Heart left ventricle (tissue), 16 donors: Measurements from ENCODE around the gene ZNF346. TPM values are rescaled to one million over a fixed set of nuclear protein-coding genes. Genes with fewer than 3 reads are reported as not detected.

Source experiments
- ATAC-seq, 4 donors: fragments of 200-7000 bp; cut with Tn5 transposase; one replicate each; pipeline ENCODE4 v1.9.1; 2020 to 2022; ENCODE audit warnings: moderate library complexity in 4 of 4, mild to moderate bottlenecking in 3 of 4, moderate number of reproducible peaks in 1 of 4
- DNase-seq, 5 donors: peaks; one replicate each; pipeline ENCODE4 v3.0.0-alpha.2; 2020
- H3K27ac ChIP-seq, 12 donors: fragments of 200-600 bp; sonication (generic) in 4 of 12; one replicate each; pipeline versions ENCODE4 v1.5.0 to v1.8.0; 2016 to 2022; ENCODE audit warnings: mild to moderate bottlenecking in 2 of 12
- H3K27me3 ChIP-seq, 9 donors: fragments of 200-600 bp; sonication (generic) in 2 of 9; one replicate each; pipeline versions ENCODE4 v1.5.1 to v1.8.0; 2016 to 2022; ENCODE audit warnings: mild to moderate bottlenecking in 3 of 9
- H3K36me3 ChIP-seq, 9 donors: fragments of 200-600 bp; sonication (generic) in 2 of 9; one replicate each; pipeline versions ENCODE4 v1.5.0 to v1.8.0; 2018 to 2022; ENCODE audit warnings: mild to moderate bottlenecking in 2 of 9
- H3K4me1 ChIP-seq, 12 donors: fragments of 200-600 bp; sonication (generic) in 4 of 12; one replicate each; pipeline versions ENCODE4 v1.5.0 to v1.8.0; 2016 to 2022; ENCODE audit warnings: mild to moderate bottlenecking in 3 of 12
- H3K4me3 ChIP-seq, 12 donors: fragments of 200-600 bp; sonication (generic) in 4 of 12; one replicate each; pipeline versions ENCODE4 v1.5.0 to v1.8.0; 2017 to 2022; ENCODE audit warnings: mild to moderate bottlenecking in 9 of 12, moderate library complexity in 4 of 12
- H3K9me3 ChIP-seq, 12 donors: fragments of 200-600 bp; sonication (generic) in 4 of 12; one replicate each; pipeline versions ENCODE4 v1.5.0 to v1.8.0; 2016 to 2022; ENCODE audit warnings: mild to moderate bottlenecking in 1 of 12
- CTCF ChIP-seq, 12 donors: fragments of 200-600 bp; sonication (generic) in 4 of 12; IDR thresholded peaks; one replicate each; pipeline versions ENCODE4 v1.5.0 to v1.8.0; 2018 to 2022; ENCODE audit warnings: antibody characterized with exemption in 12 of 12, mild to moderate bottlenecking in 5 of 12
- POLR2A ChIP-seq, 2 donors: fragments of 450-650 bp; IDR thresholded peaks; one replicate each; pipeline ENCODE4 v1.6.1; 2017; ENCODE audit warnings: antibody characterized with exemption in 2 of 2, mild to moderate bottlenecking in 2 of 2, moderate library complexity in 2 of 2
- WGBS, 4 donors: extraction: QIAGEN DNeasy Blood & Tissue Kit in 2 of 4; methylation state at CpG; one replicate each; pipeline versions ENCODE4 v1.1.5 to v1.1.7; 2013 to 2018; 5-methylcytosine and 5-hydroxymethylcytosine counted together
- intact Hi-C, 10 donors: fragments of 100-400 bp; cut with DNase I; formaldehyde crosslinking; loops; one replicate each; pipeline versions ENCODE4 v1.11.1 to v1.14.2; 2022
- polyA plus RNA-seq, 2 donors: library from polyadenylated mRNA; stranded (reverse); fragments of 200-250 nt; gene quantifications; one replicate each; pipeline ENCODE4 v1.2.3, GENCODE V29; 2013
- total RNA-seq, 9 donors: library from RNA; depleted of rRNA in 2 of 9; stranded (reverse); fragments of >200 nt in 2 of 9; fragmentation: NEBNext Ultra II Directional in 3 of 9; extraction: Animal tissue kit (Norgen Biotek cat#: 25700) in 3 of 9; gene quantifications; one replicate each; pipeline versions ENCODE4 v1.1.0 to v1.2.4, GENCODE V29; 2016 to 2023
- donor health status: ischemic (EF 13 %, LVEDD 7.1; RV severe dilation, severe dysfunction).
- donor health status: healthy with polysubstance abuse.
- donor health status: DM: no; HTN: yes; CAD: no.
- donor health status: DM: no; HTN: no; CAD: no.
- donor health status: ischemic (EF 25% LVEDD 6.9; RV normal size, moderate dysfunction).
- donor health status: ischemic (EF 25% LVEDD 5.7; RV mildly dilated, moderate dysfunction).
- donor health status: healthy.
- donor health status: DM: yes; HTN: yes; CAD: no.
- donor health status: ischemic (EF 35%, LVEDD 5.7; RV mildly dilated, moderate dysfunction).
- donor health status: nonischemic (EF 11% LVEDD 7.7; RV severe dilation, severe dysfunction).
- donor health status: DM: yes; HTN: yes; CAD: no.
- donor health status: PGD.
- donor health status: ischemic (EF 29% LVEDD 5.4; RV normal size, mild dysfunction).
- donor health status: nonischemic (EF 23%, LVEDD 6.1; RV moderate dilation, normal function).

Gene ZNF346
- total and polyA plus RNA-seq, 11 donors = 4.4 to 11.9 (median 7.5) TPM

GRCh38 chr5:177098470-177099141 lies 76.1 kb downstream of the ZNF346 start:
- TF ChIP-seq CTCF (IDR thresholded peaks at IDR 0.05) (no peak), POLR2A (IDR thresholded peaks at IDR 0.05) (no peak)
- H3K27ac ChIP-seq = no peak overlapping the region
- H3K4me3 ChIP-seq = no peak overlapping the region
- DNase-seq (peak in 2 of 5 donors; percentile 57 to 66), ATAC-seq (peak in 3 of 4 donors; percentile 8 to 66 (median 49))
- H3K27me3 ChIP-seq = peaks cover 0 to 7% (median 0%) of the 10 kb centered on the region in 9 donors
- peaks cover 0 to 33% (median 15%) of the 10 kb centered on the region in 12 donors for H3K4me1 ChIP-seq
- no peaks in the 10 kb centered on the region for H3K36me3 ChIP-seq
- 58 to 80% (median 77%) methylated on average over 6 to 18 of the region's 18 CpGs for WGBS, 4 donors
- no peaks in the 10 kb centered on the region for H3K9me3 ChIP-seq
- intact Hi-C loops = no loop called here

GRCh38 chr5:177099422-177100093 lies 77.1 kb downstream of the ZNF346 start:
- 70 to 79% (median 76%) methylated on average over 13 of the region's 13 CpGs for WGBS, 4 donors
- DNase-seq = no peak
- H3K27ac ChIP-seq = no peak overlapping the region

GRCh38 chr5:177100714-177101121 lies 78.2 kb downstream of the ZNF346 start:
- H3K36me3 ChIP-seq = no peaks in the 10 kb centered on the region
- H3K9me3 ChIP-seq = no peaks in the 10 kb centered on the region
- H3K27me3 ChIP-seq = peaks cover 0 to 7% (median 0%) of the 10 kb centered on the region in 9 donors
- peaks cover 0 to 14% (median 0%) of the 10 kb centered on the region in 12 donors for H3K4me1 ChIP-seq
- TF ChIP-seq POLR2A (IDR thresholded peaks at IDR 0.05) (no peak), CTCF (IDR thresholded peaks at IDR 0.05) (no peak)
- no peak overlapping the region for H3K4me3 ChIP-seq
- ATAC-seq (no peak), DNase-seq (no peak)
- H3K27ac ChIP-seq = no peak overlapping the region
- intact Hi-C loops = no loop called here
- WGBS, 4 donors = 54 to 71% (median 62%) methylated on average over 2 to 6 of the region's 6 CpGs

More at GRCh38 chr5:177099422-177100093, 77.1 kb downstream of the ZNF346 start:
- intact Hi-C loops = no loop called here
- Histone ChIP-seq H3K4me3 (no peak overlapping the region), H3K27me3 (peaks cover 0 to 7% (median 0%) of the 10 kb centered on the region in 9 donors), H3K36me3 (no peaks in the 10 kb centered on the region), H3K9me3 (no peaks in the 10 kb centered on the region), H3K4me1 (peaks cover 0 to 25% (median 10%) of the 10 kb centered on the region in 12 donors)
- ATAC-seq = no peak
- TF ChIP-seq POLR2A (IDR thresholded peaks at IDR 0.05) (no peak), CTCF (IDR thresholded peaks at IDR 0.05) (no peak)

GRCh38 chr5:177103523-177104253 lies 81.2 kb downstream of the ZNF346 start:
- peaks cover 0 to 7% (median 0%) of the 10 kb centered on the region in 9 donors for H3K27me3 ChIP-seq

More at GRCh38 chr5:177103523-177104253, 81.2 kb downstream of the ZNF346 start:
- Histone ChIP-seq H3K27ac (no peak overlapping the region), H3K4me1 (peaks cover 0 to 4% (median 0%) of the 10 kb centered on the region in 12 donors), H3K4me3 (no peak overlapping the region), H3K36me3 (no peaks in the 10 kb centered on the region), H3K9me3 (no peaks in the 10 kb centered on the region)
- intact Hi-C loops = no loop called here
- no peak for TF ChIP-seq POLR2A (IDR thresholded peaks at IDR 0.05)
- TF ChIP-seq CTCF (IDR thresholded peaks at IDR 0.05) = no peak
- WGBS, 4 donors = 56 to 69% (median 61%) methylated on average over 8 to 9 of the region's 9 CpGs
- DNase-seq (no peak), ATAC-seq (no peak)
